ENCODE data around the gene OBSL1. TPM values are rescaled to one million over a fixed set of nuclear protein-coding genes. Genes with fewer than 3 reads are reported as not detected.

The OBSL1 gene
- total and polyA plus RNA-seq, 12 donors = 108 to 310 (median 171) TPM

GRCh38 chr2:219512524-219513216, 58.7 kb downstream of the OBSL1 start:
- H3K36me3 ChIP-seq = no peaks in the 10 kb centered on the region
- 36 to 50% methylated on average over 16 of the region's 16 CpGs for WGBS, 2 donors
- TF ChIP-seq CTCF (IDR thresholded peaks at IDR 0.05) = no peak
- no peaks in the 10 kb centered on the region for H3K9me3 ChIP-seq
- intact Hi-C loops (cut with DNase I) = no loop called here
- peaks cover 5 to 50% (median 30%) of the 10 kb centered on the region in 9 donors for H3K4me1 ChIP-seq
- peaks cover 0 to 88% (median 60%) of the 10 kb centered on the region in 7 donors for H3K27me3 ChIP-seq
- no peak overlapping the region for H3K27ac ChIP-seq
- no peak for DNase-seq
- H3K4me3 ChIP-seq = no peak overlapping the region
- ATAC-seq = no peak

- ATAC-seq (no peak), DNase-seq (no peak)
- H3K4me3 ChIP-seq = no peak overlapping the region
- intact Hi-C loops (cut with DNase I) = no loop called here
- no peaks in the 10 kb centered on the region for H3K9me3 ChIP-seq
- peaks cover 0 to 8% (median 0%) of the 10 kb centered on the region in 9 donors for H3K36me3 ChIP-seq
- 51 to 52% methylated on average over 15 of the region's 15 CpGs for WGBS, 2 donors
- peaks cover 5 to 58% (median 30%) of the 10 kb centered on the region in 9 donors for H3K4me1 ChIP-seq
- H3K27me3 ChIP-seq = peaks cover 0 to 80% (median 56%) of the 10 kb centered on the region in 7 donors
- TF ChIP-seq CTCF (IDR thresholded peaks at IDR 0.05) = no peak
- no peak overlapping the region for H3K27ac ChIP-seq
These were observed 59.6 kb downstream of the OBSL1 start for GRCh38 chr2:219511547-219512325.

- no peak overlapping the region for H3K27ac ChIP-seq
- no peak for ATAC-seq
- peaks cover 5 to 58% (median 30%) of the 10 kb centered on the region in 9 donors for H3K4me1 ChIP-seq
- H3K9me3 ChIP-seq = no peaks in the 10 kb centered on the region
- TF ChIP-seq CTCF (IDR thresholded peaks at IDR 0.05) = no peak
- H3K36me3 ChIP-seq = peaks cover 0 to 19% (median 11%) of the 10 kb centered on the region in 9 donors
- intact Hi-C loops (cut with DNase I) = no loop called here
- peak overlapping the region in 1 of 10 donors; percentile 32 for H3K4me3 ChIP-seq
- no peak for DNase-seq
- H3K27me3 ChIP-seq = peaks cover 0 to 70% (median 54%) of the 10 kb centered on the region in 7 donors
- 28 to 40% methylated on average over 22 of the region's 22 CpGs for WGBS, 2 donors
These were observed 60.7 kb downstream of the OBSL1 start for GRCh38 chr2:219510512-219511135.
